ENCODE measurements around the gene ADAMTS8.

GRCh38 chr11:130388607-130389205 lies 39.7 kb downstream of the ADAMTS8 start:
- TF ChIP-seq CTCF (IDR thresholded peaks at IDR 0.05; ENCODE audit: low read depth, low read length) (no peak), EZH2phosphoT487 (IDR thresholded peaks at IDR 0.05; ENCODE audit: low read depth) (no peak)

Measured in OCI-LY3 (cell line).